ENCODE data around the gene MARK1. TPM values are rescaled to one million over a fixed set of nuclear protein-coding genes. Genes with fewer than 3 reads are reported as not detected.
A peak's percentile ranks its signal among the peaks of the same experiment; 100 is the strongest.

Gene MARK1
- total RNA-seq, 3 donors from 2014 or later = 1.4 to 11.2 (median 1.8) TPM

DNA sequence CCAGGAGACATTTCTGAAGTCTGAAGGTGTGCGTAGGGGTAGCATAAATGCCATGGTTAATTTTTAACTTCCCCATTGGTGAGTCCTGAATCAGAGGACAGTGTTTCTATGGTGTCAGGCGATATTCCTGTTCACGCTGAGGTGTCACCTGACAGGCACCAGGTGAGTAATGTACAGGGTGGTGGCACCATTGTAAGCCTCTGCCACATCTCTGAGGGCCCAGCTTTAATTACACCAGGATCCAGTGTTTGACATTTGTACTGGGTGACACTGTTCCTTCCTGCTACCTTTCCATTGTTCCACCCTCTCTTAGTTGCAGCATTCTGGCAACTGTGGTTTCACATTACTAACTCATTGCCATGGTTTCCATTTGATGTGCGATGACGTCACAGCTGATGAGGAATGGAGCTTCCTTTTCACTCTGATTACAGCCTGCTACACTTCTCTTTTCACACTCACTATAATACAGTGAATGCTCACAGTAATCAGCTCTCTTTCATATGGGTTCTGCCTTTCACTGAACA is 40.6 kb upstream of the MARK1 start:
- peak; percentile 99 for ATAC-seq
- peak; percentile 47 to 74 (median 53) for DNase-seq
- H3K4me3 ChIP-seq = no peak overlapping the region
- H3K36me3 ChIP-seq (ENCODE audit: low read depth) = no peaks in the 10 kb centered on the region
- no peaks in the 10 kb centered on the region for H3K9me3 ChIP-seq
- no peaks in the 10 kb centered on the region for H3K4me1 ChIP-seq (ENCODE audit: low read depth)
- TF ChIP-seq, protein P1, sequence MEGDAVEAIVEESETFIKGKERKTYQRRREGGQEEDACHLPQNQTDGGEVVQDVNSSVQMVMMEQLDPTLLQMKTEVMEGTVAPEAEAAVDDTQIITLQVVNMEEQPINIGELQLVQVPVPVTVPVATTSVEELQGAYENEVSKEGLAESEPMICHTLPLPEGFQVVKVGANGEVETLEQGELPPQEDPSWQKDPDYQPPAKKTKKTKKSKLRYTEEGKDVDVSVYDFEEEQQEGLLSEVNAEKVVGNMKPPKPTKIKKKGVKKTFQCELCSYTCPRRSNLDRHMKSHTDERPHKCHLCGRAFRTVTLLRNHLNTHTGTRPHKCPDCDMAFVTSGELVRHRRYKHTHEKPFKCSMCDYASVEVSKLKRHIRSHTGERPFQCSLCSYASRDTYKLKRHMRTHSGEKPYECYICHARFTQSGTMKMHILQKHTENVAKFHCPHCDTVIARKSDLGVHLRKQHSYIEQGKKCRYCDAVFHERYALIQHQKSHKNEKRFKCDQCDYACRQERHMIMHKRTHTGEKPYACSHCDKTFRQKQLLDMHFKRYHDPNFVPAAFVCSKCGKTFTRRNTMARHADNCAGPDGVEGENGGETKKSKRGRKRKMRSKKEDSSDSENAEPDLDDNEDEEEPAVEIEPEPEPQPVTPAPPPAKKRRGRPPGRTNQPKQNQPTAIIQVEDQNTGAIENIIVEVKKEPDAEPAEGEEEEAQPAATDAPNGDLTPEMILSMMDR (IDR thresholded peaks at IDR 0.05) = no peak
- intact Hi-C loops (cut with DNase I, micrococcal nuclease) = no loop called here

- Histone ChIP-seq H3K9me3 (no peaks in the 10 kb centered on the region), H3K4me1 (ENCODE audit: low read depth) (no peaks in the 10 kb centered on the region), H3K4me3 (no peak overlapping the region), H3K36me3 (ENCODE audit: low read depth) (no peaks in the 10 kb centered on the region)
- TF ChIP-seq, protein P1 (IDR thresholded peaks at IDR 0.05) = no peak
- ATAC-seq = no peak
- intact Hi-C loops (cut with DNase I, micrococcal nuclease) = no loop called here
- no peak for DNase-seq
Observed at GRCh38 chr1:220491891-220492290, 36.0 kb upstream of the MARK1 start.

DNA sequence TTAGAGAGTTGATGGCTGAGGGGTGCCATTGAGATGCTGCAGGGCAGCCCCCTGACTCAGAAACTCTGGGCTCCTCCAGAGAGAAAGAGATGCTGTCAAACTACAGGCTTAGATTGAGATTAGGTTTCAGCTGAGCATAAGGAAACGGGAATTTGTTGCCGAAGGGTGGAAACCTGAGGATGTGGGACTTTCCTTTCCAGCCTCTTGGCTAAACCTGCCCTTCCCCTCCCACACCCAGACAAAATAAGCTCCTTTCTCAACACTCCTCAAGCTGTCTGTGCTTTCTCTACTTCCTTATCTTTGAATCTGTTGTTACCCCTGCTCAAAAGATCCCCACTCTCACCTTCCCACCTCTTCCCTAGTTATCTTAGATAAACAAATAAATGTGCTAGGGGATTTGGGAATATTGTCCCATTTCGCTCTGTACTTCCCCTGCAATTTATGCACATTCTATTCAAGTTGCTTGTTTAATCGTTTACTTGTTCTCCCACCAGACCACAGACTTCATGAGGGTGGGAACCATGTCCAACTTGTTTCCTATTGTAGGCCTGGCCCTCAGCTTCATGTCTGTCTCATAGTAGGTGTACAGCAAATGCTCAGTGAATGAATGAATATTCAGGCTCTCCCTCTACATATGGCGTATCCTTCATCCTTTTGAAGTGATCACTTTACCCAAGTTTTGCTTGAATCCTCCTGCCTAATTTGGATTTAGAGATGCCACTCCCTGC is 30.6 kb upstream of the MARK1 start:
- Histone ChIP-seq H3K9me3 (no peaks in the 10 kb centered on the region), H3K36me3 (ENCODE audit: low read depth) (no peaks in the 10 kb centered on the region), H3K4me3 (no peak overlapping the region), H3K4me1 (ENCODE audit: low read depth) (no peaks in the 10 kb centered on the region)
- DNase-seq = no peak
- TF ChIP-seq, protein P1 (IDR thresholded peaks at IDR 0.05) = no peak
- ATAC-seq = no peak
- intact Hi-C loops (cut with DNase I, micrococcal nuclease) = no loop called here

DNA sequence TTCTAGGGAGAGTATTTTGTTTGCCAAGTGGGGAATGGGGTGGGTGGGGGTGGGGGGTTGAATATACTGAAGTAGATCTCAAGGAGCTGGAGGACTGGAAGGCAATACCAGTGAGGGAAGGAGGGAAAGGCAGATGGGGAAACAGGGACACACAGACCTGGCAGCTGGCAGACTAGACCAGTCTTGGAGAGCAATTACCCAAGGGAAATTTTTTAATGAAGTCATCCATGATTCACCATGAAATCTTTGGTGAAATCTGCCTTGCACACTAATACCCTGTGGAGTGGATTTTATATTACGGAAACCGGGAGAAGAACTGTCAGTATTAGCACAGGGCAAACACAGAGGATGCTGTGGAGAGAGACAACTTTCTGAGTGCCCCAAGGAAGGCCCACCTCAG is 29.7 kb upstream of the MARK1 start:
- TF ChIP-seq, protein P1 (IDR thresholded peaks at IDR 0.05) = no peak
- Histone ChIP-seq H3K36me3 (ENCODE audit: low read depth) (no peaks in the 10 kb centered on the region), H3K4me3 (no peak overlapping the region), H3K9me3 (no peaks in the 10 kb centered on the region), H3K4me1 (ENCODE audit: low read depth) (no peaks in the 10 kb centered on the region)
- DNase-seq (no peak), ATAC-seq (no peak)
- intact Hi-C loops (cut with DNase I, micrococcal nuclease) = no loop called here

- intact Hi-C loops (cut with DNase I, micrococcal nuclease) = no loop called here
- no peaks in the 10 kb centered on the region for H3K4me1 ChIP-seq (ENCODE audit: low read depth)
- DNase-seq = no peak
- ATAC-seq = no peak
- H3K4me3 ChIP-seq = no peak overlapping the region
- TF ChIP-seq, protein P1 (IDR thresholded peaks at IDR 0.05) = no peak
- H3K36me3 ChIP-seq (ENCODE audit: low read depth) = no peaks in the 10 kb centered on the region
- no peaks in the 10 kb centered on the region for H3K9me3 ChIP-seq
Observed at GRCh38 chr1:220500372-220500771, 27.6 kb upstream of the MARK1 start.
